Stimulated activated CD4-positive, alpha-beta T cell treated with anti-CD3 and anti-CD28 coated beads, Interleukin-4, amount 100 ng/mL, for 24 hours (primary cell): ENCODE measurements around the gene ZNF507.
"Not testable (repeated sequence)": the region's sequence is repeated elsewhere in the genome, so short reads cannot be mapped to it uniquely, and the experiment has no call there.

Experiments
- DNase-seq: peaks from one replicate; pipeline ENCODE4 v3.0.0-alpha.2; 2020

ZNF507 gene

GRCh38 chr19:32372726-32373517 lies 27.5 kb downstream of the ZNF507 start:
- DNase-seq: no peak

GRCh38 chr19:32373585-32374295 lies 28.3 kb downstream of the ZNF507 start:
- DNase-seq: no peak

- DNase-seq: not testable (repeated sequence)
Observed at GRCh38 chr19:32374362-32374761, 29.0 kb downstream of the ZNF507 start.

- not testable (repeated sequence) for DNase-seq
Observed at GRCh38 chr19:32377088-32377487, 31.7 kb downstream of the ZNF507 start.

- no peak for DNase-seq
Observed at GRCh38 chr19:32380269-32380668, 34.9 kb downstream of the ZNF507 start.

- DNase-seq: no peak
Observed at GRCh38 chr19:32387701-32388392, 42.4 kb downstream of the ZNF507 start.

- DNase-seq: no peak
Observed at GRCh38 chr19:32388393-32388855, 43.0 kb downstream of the ZNF507 start.

GRCh38 chr19:32392901-32393300 lies 47.5 kb downstream of the ZNF507 start:
- no peak for DNase-seq

GRCh38 chr19:32396046-32396652 lies 50.7 kb downstream of the ZNF507 start:
- DNase-seq: no peak

GRCh38 chr19:32397671-32398101 lies 52.3 kb downstream of the ZNF507 start:
- no peak for DNase-seq

- no peak for DNase-seq
Observed at GRCh38 chr19:32401992-32402391, 56.6 kb downstream of the ZNF507 start.

GRCh38 chr19:32403291-32403995 lies 58.0 kb downstream of the ZNF507 start:
- DNase-seq: no peak

GRCh38 chr19:32404213-32404932 lies 59.0 kb downstream of the ZNF507 start:
- DNase-seq: no peak

GRCh38 chr19:32404933-32405430 lies 59.6 kb downstream of the ZNF507 start:
- peak; percentile 24 for DNase-seq

- peak; percentile 93 for DNase-seq
Observed at GRCh38 chr19:32405431-32406160, 60.2 kb downstream of the ZNF507 start, which contains the start of gene DPY19L3. Gene DPY19L3, plus strand, starts transcription at chr19:32405770. Its CDS starts 2,484 bp downstream, at chr19:32408254.

GRCh38 chr19:32406161-32407003 lies 61.0 kb downstream of the ZNF507 start:
- no peak for DNase-seq

- DNase-seq: no peak
Observed at GRCh38 chr19:32407004-32407992, 61.9 kb downstream of the ZNF507 start.

GRCh38 chr19:32415246-32415645 lies 69.8 kb downstream of the ZNF507 start:
- DNase-seq: no peak
